Colonic mucosa (tissue), 4 donors: Measurements from ENCODE around the gene GRIA1. TPM values are rescaled to one million over a fixed set of nuclear protein-coding genes. Genes with fewer than 3 reads are reported as not detected.

Experiments used
- DNase-seq: peaks from one replicate; pipeline ENCODE4 v3.0.0-alpha.2; 2020
- H3K27ac ChIP-seq: fragments of 200-600 bp; one replicate; pipeline ENCODE4 v1.8.0; 2021
- H3K27me3 ChIP-seq: fragments of 200-600 bp; one replicate; pipeline ENCODE4 v1.8.0; 2021
- H3K36me3 ChIP-seq: fragments of 200-600 bp; one replicate; pipeline ENCODE4 v1.8.0; 2021
- H3K4me1 ChIP-seq: fragments of 200-600 bp; one replicate; pipeline ENCODE4 v1.8.0; 2021; ENCODE audit warnings: mild to moderate bottlenecking
- H3K4me3 ChIP-seq: fragments of 200-600 bp; one replicate; pipeline ENCODE4 v1.8.0; 2021
- H3K9ac ChIP-seq, 2 donors: one replicate each; pipeline ENCODE4 v1.7.0; 2013; ENCODE audit warnings: control low read depth in 2 of 2, low read depth in 2 of 2, low read length in 2 of 2
- H3K9me3 ChIP-seq: fragments of 200-600 bp; one replicate; pipeline ENCODE4 v1.8.0; 2021
- CTCF ChIP-seq: fragments of 200-600 bp; IDR thresholded peaks from one replicate; pipeline ENCODE4 v1.8.0; 2022; ENCODE audit warnings: antibody characterized with exemption, mild to moderate bottlenecking
- intact Hi-C: fragments of 100-400 bp; cut with DNase I; formaldehyde crosslinking; loops from one replicate; pipeline ENCODE4 v1.14.1; 2022
- total RNA-seq, 2 donors: library from RNA; stranded (reverse); fragmentation: NEBNext Ultra II Directional in 1 of 2; extraction: Animal tissue kit (Norgen Biotek cat#: 25700) in 1 of 2; gene quantifications; one replicate each; pipeline ENCODE4 v1.2.1, GENCODE V29; 2021
- donor health status: healthy.
- donor health status: DM: no; HTN: no; CAD: no.
- donor health status: DM: no; HTN: no; CAD: no.

Gene GRIA1
- total RNA-seq, 2 donors from 2014 or later = 0.48 TPM; not detected in 1

DNA sequence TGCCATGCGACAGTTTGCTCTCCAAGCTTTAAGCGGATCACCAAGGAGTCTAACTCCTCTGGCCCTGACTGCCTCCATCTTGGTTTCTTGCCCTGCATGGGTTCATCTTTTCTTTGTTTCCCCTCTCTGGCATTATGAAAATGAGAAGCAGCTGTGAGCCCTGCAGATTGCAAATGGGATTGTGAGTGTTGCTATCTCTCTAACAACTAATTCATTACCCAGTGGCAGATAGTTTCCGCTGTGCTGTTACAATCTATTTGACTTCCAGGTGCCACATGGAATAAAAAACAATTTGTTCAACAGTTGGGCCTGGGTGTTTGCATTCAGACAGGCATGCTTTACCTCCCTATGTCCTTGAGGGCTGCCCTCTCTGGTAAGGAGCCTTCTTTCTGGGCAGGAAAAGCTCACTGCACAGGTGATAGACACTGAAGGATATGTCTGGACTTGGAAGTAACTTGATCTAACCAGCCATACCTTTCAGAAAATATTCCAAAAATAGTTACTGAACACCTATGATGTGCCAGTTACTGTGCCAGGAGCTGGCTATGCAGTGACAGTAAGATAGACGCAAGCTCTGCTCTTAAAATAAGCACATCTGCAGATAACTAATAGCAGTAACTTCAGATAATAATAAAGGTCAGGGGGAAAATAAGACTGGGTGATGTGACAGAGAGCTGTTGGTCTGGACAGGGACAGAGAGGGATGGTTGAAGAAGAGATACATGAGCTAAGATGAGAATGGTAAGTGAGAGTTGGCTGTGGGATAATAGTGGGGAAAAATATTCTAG, 40.1 kb downstream of the GRIA1 start:
- Histone ChIP-seq H3K27me3 (no peaks in the 10 kb centered on the region), H3K36me3 (no peaks in the 10 kb centered on the region), H3K27ac (no peak overlapping the region), H3K9ac (no peak overlapping the region), H3K4me1 (no peaks in the 10 kb centered on the region), H3K9me3 (no peaks in the 10 kb centered on the region), H3K4me3 (no peak overlapping the region)
- DNase-seq = no peak
- intact Hi-C loops = no loop called here
- TF ChIP-seq CTCF = no peak

- Histone ChIP-seq H3K4me1 (no peaks in the 10 kb centered on the region), H3K27ac (no peak overlapping the region), H3K36me3 (no peaks in the 10 kb centered on the region), H3K9me3 (no peaks in the 10 kb centered on the region), H3K9ac (no peak overlapping the region), H3K4me3 (no peak overlapping the region), H3K27me3 (no peaks in the 10 kb centered on the region)
- intact Hi-C loops = no loop called here
- DNase-seq = no peak
- no peak for TF ChIP-seq CTCF
Measured at GRCh38 chr5:153533546-153533945, 43.1 kb downstream of the GRIA1 start.

- H3K36me3 ChIP-seq = no peaks in the 10 kb centered on the region
- H3K9ac ChIP-seq = no peak overlapping the region
- H3K4me1 ChIP-seq = no peaks in the 10 kb centered on the region
- no peak overlapping the region for H3K27ac ChIP-seq
- intact Hi-C loops = no loop called here
- H3K9me3 ChIP-seq = no peaks in the 10 kb centered on the region
- no peak for TF ChIP-seq CTCF
- H3K4me3 ChIP-seq = no peak overlapping the region
- no peaks in the 10 kb centered on the region for H3K27me3 ChIP-seq
- DNase-seq = no peak
Measured at GRCh38 chr5:153534102-153534501, 43.6 kb downstream of the GRIA1 start.

- Histone ChIP-seq H3K9ac (no peak overlapping the region), H3K9me3 (no peaks in the 10 kb centered on the region), H3K27me3 (no peaks in the 10 kb centered on the region), H3K4me3 (no peak overlapping the region), H3K4me1 (no peaks in the 10 kb centered on the region), H3K36me3 (no peaks in the 10 kb centered on the region), H3K27ac (no peak overlapping the region)
- TF ChIP-seq CTCF = no peak
- intact Hi-C loops = no loop called here
- DNase-seq = no peak
Measured at GRCh38 chr5:153537207-153537606, 46.7 kb downstream of the GRIA1 start.

DNA sequence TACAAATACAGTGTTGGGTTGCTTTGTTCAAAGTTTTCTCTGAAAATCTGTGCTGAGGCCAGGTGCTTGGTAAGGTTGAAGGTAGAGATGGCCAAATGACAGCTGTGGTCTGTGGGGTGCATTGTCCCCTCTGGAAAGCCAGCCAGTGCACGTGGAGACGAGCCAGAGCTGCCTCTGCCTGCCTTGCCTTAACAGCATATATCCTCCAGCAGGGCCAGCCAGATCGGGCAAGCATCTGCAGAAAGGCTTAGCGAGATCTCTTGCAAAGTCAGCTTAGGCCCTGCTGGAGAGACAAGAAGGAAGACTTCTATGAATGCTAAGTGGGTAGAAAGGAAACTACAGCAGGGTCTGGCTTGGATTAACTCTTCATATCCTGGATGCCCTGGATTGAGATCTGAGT, 49.5 kb downstream of the GRIA1 start:
- intact Hi-C loops = no loop called here
- no peaks in the 10 kb centered on the region for H3K27me3 ChIP-seq
- H3K9me3 ChIP-seq = no peaks in the 10 kb centered on the region
- H3K9ac ChIP-seq = no peak overlapping the region
- no peak for TF ChIP-seq CTCF
- DNase-seq = no peak
- H3K36me3 ChIP-seq = no peaks in the 10 kb centered on the region
- H3K4me1 ChIP-seq = no peaks in the 10 kb centered on the region
- no peak overlapping the region for H3K27ac ChIP-seq
- no peak overlapping the region for H3K4me3 ChIP-seq
